ENCODE data around the gene CAPZA3. TPM values are rescaled to one million over a fixed set of nuclear protein-coding genes. Genes with fewer than 3 reads are reported as not detected.

The CAPZA3 gene
- total RNA-seq, 1 donor from 2014 or later, result not detected

- Mint-ChIP-seq H3K9me3 (no peaks in the 10 kb centered on the region), H3K4me3 (no peak overlapping the region), H3K4me1 (peaks cover 7% of the 10 kb centered on the region), H3K36me3 (ENCODE audit: low read depth) (no peaks in the 10 kb centered on the region), H3K27ac (ENCODE audit: unreplicated experiment) (no peak overlapping the region), H3K27me3 (ENCODE audit: low read depth) (no peaks in the 10 kb centered on the region)
- TF ChIP-seq CTCF (conservative IDR thresholded peaks at IDR 0.05), result no peak
- DNase-seq (ENCODE audit: low read depth, low spot score), result no peak
Observed at GRCh38 chr12:18747895-18748294, 10.0 kb downstream of the CAPZA3 start.

GRCh38 chr12:18749386-18749957, 11.6 kb downstream of the CAPZA3 start:
- Mint-ChIP-seq H3K27ac (ENCODE audit: unreplicated experiment) (no peak overlapping the region), H3K27me3 (ENCODE audit: low read depth) (no peaks in the 10 kb centered on the region), H3K4me1 (peaks cover 22% of the 10 kb centered on the region), H3K36me3 (ENCODE audit: low read depth) (no peaks in the 10 kb centered on the region), H3K9me3 (no peaks in the 10 kb centered on the region), H3K4me3 (no peak overlapping the region)
- no peak for TF ChIP-seq CTCF (conservative IDR thresholded peaks at IDR 0.05)
- no peak for DNase-seq (ENCODE audit: low read depth, low spot score)

- no peak overlapping the region for H3K4me3 Mint-ChIP-seq
- no peak for TF ChIP-seq CTCF (conservative IDR thresholded peaks at IDR 0.05)
- H3K36me3 Mint-ChIP-seq (ENCODE audit: low read depth), result no peaks in the 10 kb centered on the region
Observed at GRCh38 chr12:18750085-18750484, 12.2 kb downstream of the CAPZA3 start.

GRCh38 chr12:18751866-18752265, 13.9 kb downstream of the CAPZA3 start:
- TF ChIP-seq CTCF (conservative IDR thresholded peaks at IDR 0.05), result no peak
- H3K27ac Mint-ChIP-seq (ENCODE audit: unreplicated experiment), result no peak overlapping the region
- peaks cover 22% of the 10 kb centered on the region for H3K4me1 Mint-ChIP-seq
- H3K9me3 Mint-ChIP-seq, result no peaks in the 10 kb centered on the region
- DNase-seq (ENCODE audit: low read depth, low spot score), result no peak
- no peaks in the 10 kb centered on the region for H3K27me3 Mint-ChIP-seq (ENCODE audit: low read depth)
- H3K36me3 Mint-ChIP-seq (ENCODE audit: low read depth), result no peaks in the 10 kb centered on the region
- H3K4me3 Mint-ChIP-seq, result no peak overlapping the region

More at GRCh38 chr12:18750085-18750484, 12.2 kb downstream of the CAPZA3 start:
- Mint-ChIP-seq H3K9me3 (no peaks in the 10 kb centered on the region), H3K27me3 (ENCODE audit: low read depth) (no peaks in the 10 kb centered on the region), H3K4me1 (peaks cover 22% of the 10 kb centered on the region), H3K27ac (ENCODE audit: unreplicated experiment) (no peak overlapping the region)
- no peak for DNase-seq (ENCODE audit: low read depth, low spot score)

GRCh38 chr12:18752280-18752920, 14.5 kb downstream of the CAPZA3 start:
- no peaks in the 10 kb centered on the region for H3K27me3 Mint-ChIP-seq (ENCODE audit: low read depth)
- H3K4me1 Mint-ChIP-seq, result peaks cover 22% of the 10 kb centered on the region
- peak overlapping the region; percentile 75 for H3K27ac Mint-ChIP-seq (ENCODE audit: unreplicated experiment)
- no peak for TF ChIP-seq CTCF (conservative IDR thresholded peaks at IDR 0.05)
- DNase-seq (ENCODE audit: low read depth, low spot score), result no peak
- H3K4me3 Mint-ChIP-seq, result no peak overlapping the region
- no peaks in the 10 kb centered on the region for H3K9me3 Mint-ChIP-seq
- H3K36me3 Mint-ChIP-seq (ENCODE audit: low read depth), result no peaks in the 10 kb centered on the region
